IPS DF 6.9 (cell line): ENCODE data around the gene EPN2.

Experiments used
- DNase-seq: peaks from one replicate; pipeline ENCODE4 v3.0.0-alpha.2; 2013; ENCODE audit warnings: low read depth, low spot score
- H3K27ac ChIP-seq: one replicate; pipeline ENCODE4 v1.5.1; 2013; ENCODE audit warnings: low read length, control low read depth
- H3K27me3 ChIP-seq: 2 replicates; pipeline ENCODE4 v1.6.1; 2013; ENCODE audit warnings: mild to moderate bottlenecking, low read length; ENCODE audit not compliant: control insufficient read depth, insufficient read depth
- H3K36me3 ChIP-seq: 2 replicates; pipeline ENCODE4 v1.6.1; 2013; ENCODE audit warnings: low read length; ENCODE audit not compliant: control insufficient read depth, insufficient read depth
- H3K4me1 ChIP-seq: 2 replicates; pipeline ENCODE4 v1.6.1; 2013; ENCODE audit warnings: low read length; ENCODE audit not compliant: control insufficient read depth, insufficient read depth
- H3K4me3 ChIP-seq: 2 replicates; pipeline ENCODE4 v1.5.1; 2013; ENCODE audit warnings: mild to moderate bottlenecking, low read length
- H3K9me3 ChIP-seq: 2 replicates; pipeline ENCODE4 v1.6.1; 2013; ENCODE audit warnings: low read length, inconsistent platforms; ENCODE audit not compliant: control insufficient read depth, insufficient read depth
- WGBS: extraction: QIAGEN DNeasy Blood & Tissue Kit; methylation state at CpG from one replicate; pipeline ENCODE4 v1.1.7; 2013; ENCODE audit warnings: mixed read lengths, missing lambda C conversion rate; ENCODE audit not compliant: insufficient read length, insufficient coverage; 5-methylcytosine and 5-hydroxymethylcytosine counted together

EPN2 gene

DNA sequence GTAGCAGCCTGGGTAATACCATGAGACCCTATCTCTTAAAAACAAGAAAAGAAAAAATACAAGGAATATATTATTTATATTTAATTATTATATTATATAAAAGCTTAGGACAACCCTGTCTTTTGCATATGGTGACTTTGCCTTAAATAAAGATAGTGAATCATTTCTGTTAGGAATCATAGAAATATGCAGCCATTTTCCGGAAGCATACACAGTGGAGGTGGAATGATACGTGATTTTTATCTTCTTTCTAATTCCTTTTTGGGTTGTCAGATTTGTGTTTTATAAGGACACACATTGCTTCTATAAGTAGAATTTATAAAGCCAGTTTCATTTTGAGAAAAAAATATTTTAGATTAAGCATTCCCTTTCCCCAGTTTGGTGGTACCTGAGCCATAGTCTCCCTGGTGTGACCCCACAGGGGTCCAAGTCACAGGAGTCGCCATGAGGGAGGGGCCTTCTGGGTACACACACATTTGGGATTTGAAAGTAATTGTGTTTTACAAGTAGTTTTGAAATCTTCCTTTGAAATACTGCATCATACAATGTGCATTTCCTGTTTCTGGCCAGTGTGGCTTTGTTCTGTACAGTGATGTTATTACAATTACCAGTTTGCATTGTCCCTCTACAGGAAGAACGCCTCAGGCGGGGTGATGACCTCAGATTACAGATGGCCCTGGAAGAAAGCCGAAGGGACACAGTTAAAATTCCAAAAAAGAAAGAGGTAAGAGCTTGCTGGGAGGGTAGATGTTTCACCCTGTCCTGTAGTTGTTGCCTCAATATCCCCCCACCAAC, 74.5 kb downstream of the EPN2 start:
- H3K36me3 ChIP-seq, result peaks cover 15% of the 10 kb centered on the region
- no peaks in the 10 kb centered on the region for H3K27me3 ChIP-seq
- no peak overlapping the region for H3K27ac ChIP-seq
- peaks cover 1% of the 10 kb centered on the region; the same call in 1 of the 2 replicates for H3K4me1 ChIP-seq
- no CpG with 5 or more reads among the region's 6 CpGs for WGBS
- H3K4me3 ChIP-seq, result no peak overlapping the region
- H3K9me3 ChIP-seq, result no peaks in the 10 kb centered on the region
- no peak for DNase-seq

DNA sequence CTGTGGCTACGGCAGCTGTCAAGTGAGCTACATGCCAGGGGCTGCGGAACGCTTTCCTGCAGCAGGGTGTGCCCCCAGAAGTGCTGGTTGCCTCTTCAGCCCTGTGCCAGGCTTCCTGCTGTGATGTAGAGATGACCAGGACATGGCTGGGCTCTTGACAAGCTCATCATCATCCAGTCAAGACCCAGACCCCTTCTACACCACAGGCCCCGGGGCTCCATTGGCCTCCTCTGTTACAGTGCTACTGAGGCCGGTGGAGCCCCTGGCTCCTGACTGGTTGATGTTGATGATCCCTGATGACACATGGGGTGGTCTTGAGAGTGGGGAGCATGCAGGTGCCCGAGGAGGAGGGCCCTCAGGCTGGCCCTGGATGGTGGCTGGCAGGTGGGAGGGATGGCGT, 75.2 kb downstream of the EPN2 start:
- Histone ChIP-seq H3K27me3 (no peaks in the 10 kb centered on the region), H3K9me3 (no peaks in the 10 kb centered on the region), H3K4me1 (peaks cover 1% of the 10 kb centered on the region), H3K4me3 (no peak overlapping the region), H3K27ac (no peak overlapping the region), H3K36me3 (peaks cover 15% of the 10 kb centered on the region)
- no CpG with 5 or more reads among the region's 7 CpGs for WGBS
- no peak for DNase-seq

DNA sequence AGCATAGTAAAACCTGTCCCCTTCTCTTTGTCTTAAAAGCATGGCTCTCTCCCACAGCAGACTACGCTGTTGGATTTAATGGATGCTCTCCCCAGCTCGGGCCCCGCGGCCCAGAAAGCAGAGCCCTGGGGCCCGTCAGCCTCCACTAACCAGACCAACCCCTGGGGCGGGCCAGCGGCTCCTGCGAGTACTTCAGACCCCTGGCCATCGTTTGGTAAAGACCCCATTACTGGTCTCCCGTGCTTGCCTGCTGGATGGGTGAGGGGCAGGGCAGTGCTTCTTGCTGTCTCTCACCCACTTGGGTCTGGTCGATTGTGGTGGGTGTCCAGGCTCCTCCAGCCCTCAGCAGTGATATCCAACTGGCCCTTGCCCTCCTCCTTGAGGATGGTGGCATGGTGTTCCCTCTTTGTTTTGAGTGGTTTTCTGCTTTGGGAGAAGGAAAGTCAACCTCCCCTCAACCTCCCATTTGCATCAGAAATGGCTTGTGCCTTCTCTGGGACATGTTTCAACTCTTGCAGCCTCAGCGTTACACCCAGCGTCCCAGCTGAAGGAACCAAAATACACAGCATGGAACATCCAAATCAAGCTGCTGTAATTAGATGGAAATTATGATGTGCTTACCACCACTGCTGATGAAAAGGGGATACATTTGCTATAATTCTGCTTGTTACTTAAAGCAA, 76.0 kb downstream of the EPN2 start:
- no peak overlapping the region for H3K4me3 ChIP-seq
- H3K9me3 ChIP-seq, result no peaks in the 10 kb centered on the region
- peaks cover 5% of the 10 kb centered on the region for H3K4me1 ChIP-seq
- no peak for DNase-seq
- H3K27me3 ChIP-seq, result no peaks in the 10 kb centered on the region
- WGBS, result no CpG with 5 or more reads among the region's 13 CpGs
- no peak overlapping the region for H3K27ac ChIP-seq
- H3K36me3 ChIP-seq, result peaks cover 15% of the 10 kb centered on the region

- Histone ChIP-seq H3K27me3 (no peaks in the 10 kb centered on the region), H3K4me3 (no peak overlapping the region), H3K27ac (no peak overlapping the region), H3K4me1 (peaks cover 5% of the 10 kb centered on the region), H3K36me3 (peaks cover 15% of the 10 kb centered on the region), H3K9me3 (no peaks in the 10 kb centered on the region)
- WGBS, result 100% methylated on average over 1 of the region's 12 CpGs
- DNase-seq, result no peak
Observed at GRCh38 chr17:19313746-19314651, 76.8 kb downstream of the EPN2 start.

GRCh38 chr17:19315104-19315503, 77.9 kb downstream of the EPN2 start:
- WGBS, result no CpG with 5 or more reads among the region's 4 CpGs
- Histone ChIP-seq H3K4me3 (no peak overlapping the region), H3K27me3 (no peaks in the 10 kb centered on the region), H3K36me3 (peaks cover 15% of the 10 kb centered on the region), H3K27ac (no peak overlapping the region), H3K4me1 (peaks cover 5% of the 10 kb centered on the region), H3K9me3 (no peaks in the 10 kb centered on the region)
- no peak for DNase-seq

- no peak overlapping the region for H3K27ac ChIP-seq
- peaks cover 7% of the 10 kb centered on the region for H3K4me1 ChIP-seq
- no peak overlapping the region for H3K4me3 ChIP-seq
- H3K27me3 ChIP-seq, result no peaks in the 10 kb centered on the region
- DNase-seq, result no peak
- no peaks in the 10 kb centered on the region for H3K9me3 ChIP-seq
- WGBS, result no CpG with 5 or more reads among the region's 3 CpGs
- H3K36me3 ChIP-seq, result peaks cover 15% of the 10 kb centered on the region
Observed at GRCh38 chr17:19316761-19317358, 79.7 kb downstream of the EPN2 start.

GRCh38 chr17:19317359-19318095, 80.4 kb downstream of the EPN2 start:
- DNase-seq, result peak; percentile 80
- Histone ChIP-seq H3K4me1 (peaks cover 7% of the 10 kb centered on the region), H3K27ac (no peak overlapping the region), H3K36me3 (peaks cover 10% of the 10 kb centered on the region), H3K27me3 (no peaks in the 10 kb centered on the region), H3K4me3 (no peak overlapping the region; the same call in 1 of the 2 replicates), H3K9me3 (no peaks in the 10 kb centered on the region)
- no CpG with 5 or more reads among the region's 19 CpGs for WGBS

GRCh38 chr17:19318611-19319010, 81.4 kb downstream of the EPN2 start:
- no peak for DNase-seq
- Histone ChIP-seq H3K4me1 (peaks cover 7% of the 10 kb centered on the region), H3K9me3 (no peaks in the 10 kb centered on the region), H3K36me3 (0 out of 2 replicates have a peak, but pooled peaks cover 3% of the 10 kb centered on the region), H3K27me3 (no peaks in the 10 kb centered on the region), H3K4me3 (no peak overlapping the region; the same call in 1 of the 2 replicates), H3K27ac (no peak overlapping the region)
- WGBS, result no CpG with 5 or more reads among the region's 6 CpGs

GRCh38 chr17:19319771-19320505, 82.8 kb downstream of the EPN2 start:
- Histone ChIP-seq H3K27me3 (no peaks in the 10 kb centered on the region), H3K36me3 (no peaks in the 10 kb centered on the region), H3K4me3 (no peak overlapping the region), H3K9me3 (no peaks in the 10 kb centered on the region), H3K27ac (no peak overlapping the region), H3K4me1 (peaks cover 7% of the 10 kb centered on the region)
- WGBS, result no CpG with 5 or more reads among the region's 12 CpGs
- no peak for DNase-seq
